ENCODE measurements around the gene ENOX1.

DNA sequence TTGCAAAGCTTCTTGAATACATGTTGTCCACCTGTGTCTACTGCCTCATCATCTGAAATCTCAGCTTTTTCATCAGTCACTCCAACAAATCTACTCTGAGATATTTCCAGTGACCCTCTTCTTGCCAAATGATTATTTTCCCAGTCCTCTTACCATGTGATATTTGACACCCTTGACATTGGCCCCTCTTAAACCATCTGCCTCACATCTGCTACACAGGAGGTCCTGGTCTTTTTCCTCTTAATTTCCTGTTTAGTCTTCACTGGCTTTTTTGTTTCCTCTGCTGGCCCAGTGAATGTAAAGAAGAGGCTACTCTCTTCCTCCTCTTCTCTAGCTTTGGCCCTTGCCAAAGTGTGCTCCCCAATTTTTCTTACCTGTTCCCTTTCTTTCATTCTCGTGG lies 544.7 kb downstream of the ENOX1 start:
- TF ChIP-seq POLR2A (IDR thresholded peaks at IDR 0.05), result no peak
- TF ChIP-seq, protein P1, sequence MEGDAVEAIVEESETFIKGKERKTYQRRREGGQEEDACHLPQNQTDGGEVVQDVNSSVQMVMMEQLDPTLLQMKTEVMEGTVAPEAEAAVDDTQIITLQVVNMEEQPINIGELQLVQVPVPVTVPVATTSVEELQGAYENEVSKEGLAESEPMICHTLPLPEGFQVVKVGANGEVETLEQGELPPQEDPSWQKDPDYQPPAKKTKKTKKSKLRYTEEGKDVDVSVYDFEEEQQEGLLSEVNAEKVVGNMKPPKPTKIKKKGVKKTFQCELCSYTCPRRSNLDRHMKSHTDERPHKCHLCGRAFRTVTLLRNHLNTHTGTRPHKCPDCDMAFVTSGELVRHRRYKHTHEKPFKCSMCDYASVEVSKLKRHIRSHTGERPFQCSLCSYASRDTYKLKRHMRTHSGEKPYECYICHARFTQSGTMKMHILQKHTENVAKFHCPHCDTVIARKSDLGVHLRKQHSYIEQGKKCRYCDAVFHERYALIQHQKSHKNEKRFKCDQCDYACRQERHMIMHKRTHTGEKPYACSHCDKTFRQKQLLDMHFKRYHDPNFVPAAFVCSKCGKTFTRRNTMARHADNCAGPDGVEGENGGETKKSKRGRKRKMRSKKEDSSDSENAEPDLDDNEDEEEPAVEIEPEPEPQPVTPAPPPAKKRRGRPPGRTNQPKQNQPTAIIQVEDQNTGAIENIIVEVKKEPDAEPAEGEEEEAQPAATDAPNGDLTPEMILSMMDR (IDR thresholded peaks at IDR 0.05), result no peak
- no peak for TF ChIP-seq POLR2AphosphoS5 (IDR thresholded peaks at IDR 0.05)
- TF ChIP-seq EP300 (IDR thresholded peaks at IDR 0.05), result no peak
